OCI-LY3 (cell line): Measurements from ENCODE around the gene DIPK1A.

Source experiments
- EZH2phosphoT487 ChIP-seq: fragments of 200-600 bp; shearing (Covaris generic); IDR thresholded peaks from 2 replicates; pipeline ENCODE4 v1.6.1; 2018; ENCODE audit warnings: antibody characterized with exemption, mixed run types, low read depth
- TF ChIP-seq, protein P1 (sequence below): fragments of 200-600, 300-600 bp; sonication (generic); IDR thresholded peaks from 2 replicates; pipeline ENCODE4 v1.5.1; 2014; ENCODE audit warnings: antibody characterized with exemption, low read length, low read depth

DNA sequence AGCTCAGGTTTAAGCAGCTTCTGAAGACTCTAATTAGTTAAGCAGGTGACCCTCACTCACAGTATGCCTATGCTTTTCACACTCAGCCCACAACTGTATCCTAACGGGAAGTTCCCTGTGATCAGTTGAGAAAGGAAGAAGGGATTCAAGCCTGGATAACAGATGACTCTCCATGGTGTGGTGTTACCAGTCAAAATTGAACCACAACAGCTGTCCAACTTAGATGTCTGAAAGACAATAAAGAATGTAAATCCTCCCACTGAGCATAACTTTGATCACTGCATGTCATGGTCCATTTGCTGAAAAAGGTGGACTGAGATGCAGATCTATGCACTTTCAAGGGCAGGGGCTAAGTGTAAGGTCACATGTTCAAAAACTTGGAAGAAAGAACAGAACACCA is 32.3 kb upstream of the DIPK1A start:
- TF ChIP-seq, protein P1, sequence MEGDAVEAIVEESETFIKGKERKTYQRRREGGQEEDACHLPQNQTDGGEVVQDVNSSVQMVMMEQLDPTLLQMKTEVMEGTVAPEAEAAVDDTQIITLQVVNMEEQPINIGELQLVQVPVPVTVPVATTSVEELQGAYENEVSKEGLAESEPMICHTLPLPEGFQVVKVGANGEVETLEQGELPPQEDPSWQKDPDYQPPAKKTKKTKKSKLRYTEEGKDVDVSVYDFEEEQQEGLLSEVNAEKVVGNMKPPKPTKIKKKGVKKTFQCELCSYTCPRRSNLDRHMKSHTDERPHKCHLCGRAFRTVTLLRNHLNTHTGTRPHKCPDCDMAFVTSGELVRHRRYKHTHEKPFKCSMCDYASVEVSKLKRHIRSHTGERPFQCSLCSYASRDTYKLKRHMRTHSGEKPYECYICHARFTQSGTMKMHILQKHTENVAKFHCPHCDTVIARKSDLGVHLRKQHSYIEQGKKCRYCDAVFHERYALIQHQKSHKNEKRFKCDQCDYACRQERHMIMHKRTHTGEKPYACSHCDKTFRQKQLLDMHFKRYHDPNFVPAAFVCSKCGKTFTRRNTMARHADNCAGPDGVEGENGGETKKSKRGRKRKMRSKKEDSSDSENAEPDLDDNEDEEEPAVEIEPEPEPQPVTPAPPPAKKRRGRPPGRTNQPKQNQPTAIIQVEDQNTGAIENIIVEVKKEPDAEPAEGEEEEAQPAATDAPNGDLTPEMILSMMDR = no peak
- TF ChIP-seq EZH2phosphoT487 = no peak
